CD14-positive monocyte (primary cell): ENCODE results near the gene SMPD3. TPM values are rescaled to one million over a fixed set of nuclear protein-coding genes. Genes with fewer than 3 reads are reported as not detected.

Experiments used
- DNase-seq, 3 donors: peaks; one replicate each; pipeline ENCODE4 v3.0.0-alpha.2; 2011 to 2022
- H2AFZ ChIP-seq: 2 replicates; pipeline ENCODE4 v1.6.0; 2012; ENCODE audit warnings: mild to moderate bottlenecking, low read depth, low read length, inconsistent platforms; ENCODE audit not compliant: insufficient read depth, poor library complexity, severe bottlenecking
- H3K27ac ChIP-seq, 2 donors: 1 replicate in 1 of 2; 2 replicates in 1 of 2; pipeline ENCODE4 v1.5.1; 2012 to 2013; ENCODE audit warnings: low read length in 2 of 2, control low read depth in 1 of 2, inconsistent platforms in 1 of 2, low read depth in 1 of 2, mild to moderate bottlenecking in 1 of 2
- H3K27me3 ChIP-seq, 2 donors: one replicate each; pipeline versions ENCODE4 v1.6.0 to v1.6.1; 2011 to 2013; ENCODE audit warnings: low read length in 2 of 2; ENCODE audit not compliant: control insufficient read depth in 2 of 2, insufficient read depth in 2 of 2
- H3K36me3 ChIP-seq, 2 donors: replicated peaks in 1 of 2; 1 replicate in 1 of 2; 2 replicates in 1 of 2; pipeline versions ENCODE4 v1.5.1 to v1.6.1; 2012 to 2013; ENCODE audit warnings: low read length in 2 of 2, control low read depth in 1 of 2, inconsistent platforms in 1 of 2, mild to moderate bottlenecking in 1 of 2; ENCODE audit not compliant: insufficient read depth in 2 of 2, control insufficient read depth in 1 of 2
- H3K4me1 ChIP-seq, 2 donors: 1 replicate in 1 of 2; 2 replicates in 1 of 2; pipeline versions ENCODE4 v1.5.1 to v1.6.1; 2012 to 2013; ENCODE audit warnings: low read length in 2 of 2, control low read depth in 1 of 2, inconsistent platforms in 1 of 2, mild to moderate bottlenecking in 1 of 2, moderate library complexity in 1 of 2; ENCODE audit not compliant: insufficient read depth in 2 of 2, control insufficient read depth in 1 of 2
- H3K4me2 ChIP-seq: replicated peaks from 2 replicates; pipeline ENCODE3; 2012; ENCODE audit warnings: low read length, moderate library complexity, mild to moderate bottlenecking; ENCODE audit not compliant: poor library complexity, severe bottlenecking; ENCODE audit errors: extremely low read depth
- H3K4me3 ChIP-seq, 3 experiments: fragments of 200-600 bp in 1 of 3; sonication (generic) in 1 of 3; replicated peaks in 1 of 3; 1 replicate in 2 of 3; 2 replicates in 1 of 3; pipeline ENCODE4 v1.5.1; 2011 to 2013; ENCODE audit warnings: low read length in 3 of 3, mild to moderate bottlenecking in 3 of 3, control low read depth in 2 of 3, low read depth in 2 of 3, inconsistent platforms in 1 of 3, moderate library complexity in 1 of 3
- H3K79me2 ChIP-seq: 2 replicates; pipeline ENCODE4 v1.6.0; 2012; ENCODE audit warnings: mild to moderate bottlenecking, control low read depth, inconsistent platforms, low read length, moderate library complexity; ENCODE audit not compliant: insufficient read depth
- H3K9ac ChIP-seq: 2 replicates; pipeline ENCODE4 v1.6.0; 2017; ENCODE audit warnings: low read length, mild to moderate bottlenecking; ENCODE audit not compliant: insufficient read depth, poor library complexity, severe bottlenecking
- H3K9me3 ChIP-seq, 2 donors: replicated peaks in 1 of 2; 1 replicate in 1 of 2; 2 replicates in 1 of 2; pipeline versions ENCODE4 v1.5.1 to v1.6.1; 2012 to 2013; ENCODE audit warnings: low read length in 2 of 2, control low read depth in 1 of 2; ENCODE audit not compliant: control insufficient read depth in 1 of 2, insufficient read depth in 1 of 2
- H4K20me1 ChIP-seq: 2 replicates; pipeline ENCODE4 v1.6.0; 2012; ENCODE audit warnings: mild to moderate bottlenecking, low read length, control low read depth, moderate library complexity; ENCODE audit not compliant: insufficient read depth
- H3K27ac Mint-ChIP-seq, 7 donors: one replicate each; pipeline ENCODE4 v1.8.0; 2020; ENCODE audit warnings: mild to moderate bottlenecking in 7 of 7, mixed read lengths in 7 of 7, moderate library complexity in 6 of 7, inconsistent platforms in 2 of 7
- H3K27me3 Mint-ChIP-seq, 3 donors: one replicate each; pipeline ENCODE4 v1.8.0; 2021 to 2022; ENCODE audit warnings: low read depth in 3 of 3, mild to moderate bottlenecking in 3 of 3, mixed read lengths in 3 of 3, moderate library complexity in 3 of 3, inconsistent platforms in 1 of 3
- H3K36me3 Mint-ChIP-seq, 2 donors: one replicate each; pipeline ENCODE4 v1.8.0; 2020; ENCODE audit warnings: mixed read lengths in 2 of 2, inconsistent platforms in 1 of 2, mild to moderate bottlenecking in 1 of 2
- H3K4me1 Mint-ChIP-seq: one replicate; pipeline ENCODE4 v1.8.0; 2020; ENCODE audit warnings: mild to moderate bottlenecking, mixed read lengths
- H3K4me3 Mint-ChIP-seq, 2 donors: one replicate each; pipeline ENCODE4 v1.8.0; 2020; ENCODE audit warnings: mild to moderate bottlenecking in 2 of 2, mixed read lengths in 2 of 2, moderate library complexity in 1 of 2
- H3K9me3 Mint-ChIP-seq, 7 donors: one replicate each; pipeline ENCODE4 v1.8.0; 2020 to 2022; ENCODE audit warnings: mixed read lengths in 7 of 7, mild to moderate bottlenecking in 6 of 7, moderate library complexity in 6 of 7, inconsistent platforms in 2 of 7
- WGBS: methylation state at CpG from one replicate; pipeline ENCODE4 v1.1.5; 2013; ENCODE audit warnings: missing lambda C conversion rate; ENCODE audit not compliant: insufficient coverage; 5-methylcytosine and 5-hydroxymethylcytosine counted together
- intact Hi-C, 2 donors: fragments of 100-400 bp; cut with micrococcal nuclease; formaldehyde crosslinking; loops; one replicate each; pipeline versions ENCODE4 v1.15.0 to v1.15.1; 2023
- polyA plus RNA-seq, 3 donors: library from polyadenylated mRNA; depleted of rRNA in 1 of 3; unstranded in 2 of 3; stranded (reverse) in 1 of 3; fragments of 300-500 nt in 2 of 3; fragments of >200 nt in 1 of 3; fragmentation: Illumina TruSeq in 2 of 3; gene quantifications; 1 replicate in 2 of 3; 2 replicates in 1 of 3; pipeline ENCODE4 v1.2.3, GENCODE V29; 2012 to 2021
- TF ChIP-seq, protein P1 (sequence below): fragments of 200-600 bp; IDR thresholded peaks from one replicate; pipeline ENCODE4 v1.8.0; 2022; ENCODE audit warnings: antibody characterized with exemption, mild to moderate bottlenecking

SMPD3 gene
- polyA plus RNA-seq, 3 donors: 0.40 to 1.1 (median 0.51) TPM

- peaks cover 11 to 24% (median 14%) of the 10 kb centered on the region in 3 donors for H3K27me3 Mint-ChIP-seq
Measured at GRCh38 chr16:68436581-68436980, 11.7 kb downstream of the SMPD3 start.

DNA sequence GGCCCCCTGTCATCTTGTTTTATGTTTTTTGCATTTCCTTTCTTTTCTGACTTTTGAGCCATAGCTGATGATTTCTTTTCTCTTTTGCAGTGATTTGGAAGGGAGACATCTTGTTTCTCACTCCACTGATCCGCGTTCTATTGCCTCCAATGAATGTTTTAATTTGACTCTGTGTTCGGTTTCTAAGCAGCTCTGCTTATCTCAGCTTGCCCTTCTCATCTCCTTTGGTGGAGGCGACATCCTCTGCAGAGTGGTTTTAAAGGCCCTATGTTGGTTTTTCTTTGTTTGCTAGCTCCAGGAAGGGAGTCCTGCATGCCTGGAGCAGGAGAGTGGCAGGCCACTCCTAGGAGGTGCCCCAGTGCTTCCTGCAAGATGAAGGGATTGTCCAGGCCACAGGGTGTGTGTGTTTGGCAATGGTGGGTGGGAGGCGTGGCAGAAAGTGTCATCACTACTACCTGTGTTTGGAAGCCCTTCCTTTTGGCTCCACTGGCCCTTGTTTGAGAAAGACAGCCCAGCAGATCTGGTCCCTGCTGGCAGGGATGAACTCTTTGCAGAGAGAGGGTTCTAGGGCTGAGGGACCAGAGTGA, 13.6 kb downstream of the SMPD3 start:
- TF ChIP-seq, protein P1, sequence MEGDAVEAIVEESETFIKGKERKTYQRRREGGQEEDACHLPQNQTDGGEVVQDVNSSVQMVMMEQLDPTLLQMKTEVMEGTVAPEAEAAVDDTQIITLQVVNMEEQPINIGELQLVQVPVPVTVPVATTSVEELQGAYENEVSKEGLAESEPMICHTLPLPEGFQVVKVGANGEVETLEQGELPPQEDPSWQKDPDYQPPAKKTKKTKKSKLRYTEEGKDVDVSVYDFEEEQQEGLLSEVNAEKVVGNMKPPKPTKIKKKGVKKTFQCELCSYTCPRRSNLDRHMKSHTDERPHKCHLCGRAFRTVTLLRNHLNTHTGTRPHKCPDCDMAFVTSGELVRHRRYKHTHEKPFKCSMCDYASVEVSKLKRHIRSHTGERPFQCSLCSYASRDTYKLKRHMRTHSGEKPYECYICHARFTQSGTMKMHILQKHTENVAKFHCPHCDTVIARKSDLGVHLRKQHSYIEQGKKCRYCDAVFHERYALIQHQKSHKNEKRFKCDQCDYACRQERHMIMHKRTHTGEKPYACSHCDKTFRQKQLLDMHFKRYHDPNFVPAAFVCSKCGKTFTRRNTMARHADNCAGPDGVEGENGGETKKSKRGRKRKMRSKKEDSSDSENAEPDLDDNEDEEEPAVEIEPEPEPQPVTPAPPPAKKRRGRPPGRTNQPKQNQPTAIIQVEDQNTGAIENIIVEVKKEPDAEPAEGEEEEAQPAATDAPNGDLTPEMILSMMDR: no peak
- H3K27me3 Mint-ChIP-seq: peaks cover 9 to 15% (median 12%) of the 10 kb centered on the region in 3 donors
- Histone ChIP-seq H3K9ac (no peak overlapping the region), H3K9me3 (peaks cover 5% of the 10 kb centered on the region in 2 donors), H3K36me3 (no peaks in the 10 kb centered on the region), H3K4me1 (no peaks in the 10 kb centered on the region), H4K20me1 (no peaks in the 10 kb centered on the region), H3K27ac (no peak overlapping the region), H3K4me3 (no peak overlapping the region), H3K27me3 (peaks cover 0 to 5% of the 10 kb centered on the region in 2 donors), H2AFZ (no peak overlapping the region), H3K4me2 (no peak overlapping the region), H3K79me2 (no peaks in the 10 kb centered on the region)
- intact Hi-C loops: no loop called here
- H3K4me3 Mint-ChIP-seq: peak overlapping the region in 1 of 2 donors; percentile 0
- peaks cover 2 to 12% (median 5%) of the 10 kb centered on the region in 7 donors for H3K9me3 Mint-ChIP-seq
- WGBS: 100% methylated on average over 1 of the region's 5 CpGs
- H3K4me1 Mint-ChIP-seq: no peaks in the 10 kb centered on the region
- H3K36me3 Mint-ChIP-seq: no peaks in the 10 kb centered on the region
- no peak overlapping the region for H3K27ac Mint-ChIP-seq
- DNase-seq: no peak

More at GRCh38 chr16:68436581-68436980, 11.7 kb downstream of the SMPD3 start:
- H3K27ac Mint-ChIP-seq: no peak overlapping the region
- H3K4me1 ChIP-seq: no peaks in the 10 kb centered on the region
- H3K9ac ChIP-seq: no peak overlapping the region
- H3K27ac ChIP-seq: no peak overlapping the region
- H2AFZ ChIP-seq: no peak overlapping the region
- H3K4me2 ChIP-seq: no peak overlapping the region
- H3K4me3 Mint-ChIP-seq: no peak overlapping the region
- H4K20me1 ChIP-seq: no peaks in the 10 kb centered on the region
- no peaks in the 10 kb centered on the region for H3K4me1 Mint-ChIP-seq
- no peaks in the 10 kb centered on the region for H3K79me2 ChIP-seq
- no peak overlapping the region for H3K4me3 ChIP-seq
- peaks cover 5% of the 10 kb centered on the region in 2 donors for H3K9me3 ChIP-seq
- H3K27me3 ChIP-seq: peaks cover 6 to 8% of the 10 kb centered on the region in 2 donors
- no peaks in the 10 kb centered on the region for H3K36me3 ChIP-seq
- H3K36me3 Mint-ChIP-seq: no peaks in the 10 kb centered on the region
- H3K9me3 Mint-ChIP-seq: peaks cover 2 to 12% (median 5%) of the 10 kb centered on the region in 7 donors
- intact Hi-C loops: no loop called here
- TF ChIP-seq, protein P1: peak; percentile 49
- no peak for DNase-seq
- 100% methylated on average over 1 of the region's 4 CpGs for WGBS
